NCI-H446 (cell line): ENCODE data around the gene LINGO1.

Experiments
- DNase-seq, 2 experiments: peaks; one replicate each; lab custom pipeline; 2025; lab: John Stamatoyannopoulos, UW

LINGO1 gene

DNA sequence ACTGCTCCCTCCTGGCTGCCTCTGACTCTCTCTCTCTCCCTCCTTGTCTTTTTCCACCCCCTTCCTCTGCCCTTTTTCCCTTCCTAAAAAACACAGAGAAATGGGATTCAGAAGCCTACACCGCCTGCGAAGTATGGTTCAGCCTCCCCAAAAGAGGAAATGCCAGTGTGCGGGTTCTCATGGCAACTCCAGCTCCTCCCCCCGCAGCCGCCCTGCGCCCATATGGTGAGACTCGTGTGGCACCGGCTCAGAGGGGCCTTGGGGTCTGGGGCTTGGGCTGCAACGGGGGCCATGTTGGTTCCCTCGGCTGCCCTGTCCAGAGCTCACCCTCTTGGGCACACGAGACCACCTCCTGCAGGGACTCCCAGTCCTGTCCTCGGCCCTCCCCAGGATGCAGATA is 23.6 kb upstream of the LINGO1 start:
- DNase-seq: no peak

DNA sequence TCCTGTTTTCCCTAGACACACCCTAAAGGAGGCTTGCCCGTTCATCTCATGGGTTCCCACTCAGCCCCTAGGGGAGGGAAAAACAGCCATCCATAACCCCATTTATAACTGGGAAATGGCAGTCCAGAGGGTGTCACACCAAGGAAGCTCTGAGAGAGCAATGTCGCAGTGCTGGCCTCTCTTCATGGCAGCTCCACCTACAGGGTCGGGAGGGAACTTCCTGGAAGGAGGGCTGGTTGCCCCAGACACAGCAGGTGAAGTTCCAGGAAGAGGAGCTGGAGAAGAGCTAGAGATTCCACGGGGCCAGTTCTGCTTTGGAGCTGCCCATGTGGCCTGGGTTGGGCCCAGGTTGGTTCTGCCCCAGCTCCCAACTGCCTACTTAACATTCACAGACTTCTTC is 22.3 kb upstream of the LINGO1 start:
- no peak for DNase-seq

DNA sequence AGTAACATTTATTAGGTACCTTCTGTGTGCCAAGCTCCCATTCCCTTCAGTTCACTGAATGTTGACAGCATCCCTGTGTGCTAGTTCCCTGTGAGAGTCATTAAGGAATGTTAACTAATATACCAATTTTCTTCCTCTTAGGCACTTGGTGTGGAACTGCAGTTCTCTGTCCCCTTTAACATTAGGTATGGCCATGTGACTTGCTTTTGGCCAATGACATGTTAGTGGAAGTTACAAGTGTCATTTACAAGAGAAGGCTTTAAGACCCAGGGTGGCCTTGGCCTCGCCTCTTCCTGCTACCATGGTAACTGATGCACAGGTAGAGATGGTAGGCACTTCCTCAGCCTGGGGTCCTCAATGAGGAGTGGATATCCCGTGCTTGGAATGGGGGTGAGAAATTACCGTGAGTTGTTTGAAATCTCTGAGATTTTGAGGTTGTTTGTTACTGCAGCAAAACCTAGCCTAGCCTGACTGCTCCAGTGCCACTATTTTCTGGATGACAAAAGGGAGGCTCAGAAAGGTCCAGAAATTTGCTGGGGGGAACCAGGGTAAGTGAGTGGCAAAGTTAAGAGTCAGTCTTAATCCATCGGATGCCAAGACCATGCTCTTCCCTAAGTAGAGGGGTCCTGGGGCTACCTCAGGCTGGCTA is 21.2 kb upstream of the LINGO1 start:
- DNase-seq: no peak

DNA sequence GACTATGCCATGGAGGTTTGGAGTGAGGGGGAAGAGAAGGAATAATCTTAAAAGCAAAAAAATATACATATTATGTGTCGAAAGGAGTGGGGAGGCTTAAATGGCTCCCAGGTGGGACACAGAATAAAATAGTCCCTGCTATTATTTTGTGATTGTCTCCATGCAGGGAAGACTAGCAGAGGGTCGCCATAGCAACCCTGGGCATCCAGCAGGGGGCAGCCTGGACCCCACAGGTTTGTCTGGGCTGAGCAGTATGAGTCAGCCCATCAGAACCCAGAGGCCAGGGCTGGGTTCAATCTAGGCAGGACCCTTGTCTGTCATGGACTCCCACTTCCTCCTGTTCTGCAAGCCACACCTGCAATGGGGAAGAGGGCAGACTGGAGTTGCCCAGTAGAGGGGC is 17.6 kb upstream of the LINGO1 start:
- DNase-seq: peak in 1 of 2 experiments; percentile 7

DNA sequence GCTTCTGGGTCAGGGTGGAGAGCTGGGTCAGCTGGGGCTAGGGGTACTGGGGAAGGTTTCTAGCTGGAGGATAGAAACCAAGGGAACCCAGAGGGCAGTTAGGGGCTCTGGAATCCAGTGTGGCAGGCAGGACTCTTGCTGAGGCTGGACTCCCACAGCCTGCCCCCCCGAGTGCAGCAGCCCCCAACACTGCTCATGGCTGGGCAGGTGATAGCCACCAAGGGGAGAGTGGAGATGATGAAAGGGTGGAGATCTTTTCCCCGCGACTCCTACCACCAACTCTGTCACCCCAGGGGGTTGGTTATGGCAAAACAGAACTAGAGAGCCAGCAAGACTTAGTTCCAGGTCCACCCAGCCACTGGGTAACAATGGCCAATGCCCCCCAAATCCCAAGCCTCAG is 16.9 kb upstream of the LINGO1 start:
- DNase-seq: no peak

DNA sequence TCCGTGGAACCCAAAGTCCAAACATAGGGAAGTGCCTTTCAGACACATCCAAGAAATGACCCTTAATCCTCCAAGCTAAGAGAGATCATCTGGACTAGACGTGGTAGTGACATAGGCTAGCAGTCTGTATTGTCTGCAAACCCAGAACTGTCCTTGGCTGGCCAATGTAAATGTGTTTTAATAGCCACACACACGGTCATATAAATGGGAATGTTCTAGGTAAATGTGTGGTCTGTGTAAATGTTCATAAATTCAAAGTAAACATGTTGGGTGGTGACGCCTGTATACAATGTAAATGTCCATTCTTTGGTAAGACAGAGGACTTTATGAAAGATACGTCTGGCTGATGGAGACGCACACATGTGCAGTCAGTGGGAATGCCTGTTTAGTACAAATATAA is 16.3 kb upstream of the LINGO1 start:
- no peak for DNase-seq

DNA sequence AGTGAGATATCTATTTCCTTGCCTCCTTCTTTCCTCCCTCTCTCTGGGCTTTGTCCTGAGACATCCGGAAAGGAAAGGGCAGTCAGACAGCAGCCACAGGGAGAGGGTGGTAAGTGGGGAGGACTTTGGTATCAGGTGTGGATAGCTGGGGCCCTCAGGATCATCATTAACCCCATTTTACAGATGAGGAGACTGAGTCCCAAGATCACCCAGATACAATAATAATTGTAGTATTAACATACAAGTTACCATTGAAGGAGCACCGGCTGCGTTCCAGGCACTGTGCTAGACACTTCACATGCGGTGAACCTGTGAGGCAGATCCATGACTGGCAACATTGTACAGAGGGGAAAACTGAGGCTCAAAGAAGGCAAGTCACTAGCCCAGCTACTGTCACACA is 15.2 kb upstream of the LINGO1 start:
- DNase-seq: no peak

DNA sequence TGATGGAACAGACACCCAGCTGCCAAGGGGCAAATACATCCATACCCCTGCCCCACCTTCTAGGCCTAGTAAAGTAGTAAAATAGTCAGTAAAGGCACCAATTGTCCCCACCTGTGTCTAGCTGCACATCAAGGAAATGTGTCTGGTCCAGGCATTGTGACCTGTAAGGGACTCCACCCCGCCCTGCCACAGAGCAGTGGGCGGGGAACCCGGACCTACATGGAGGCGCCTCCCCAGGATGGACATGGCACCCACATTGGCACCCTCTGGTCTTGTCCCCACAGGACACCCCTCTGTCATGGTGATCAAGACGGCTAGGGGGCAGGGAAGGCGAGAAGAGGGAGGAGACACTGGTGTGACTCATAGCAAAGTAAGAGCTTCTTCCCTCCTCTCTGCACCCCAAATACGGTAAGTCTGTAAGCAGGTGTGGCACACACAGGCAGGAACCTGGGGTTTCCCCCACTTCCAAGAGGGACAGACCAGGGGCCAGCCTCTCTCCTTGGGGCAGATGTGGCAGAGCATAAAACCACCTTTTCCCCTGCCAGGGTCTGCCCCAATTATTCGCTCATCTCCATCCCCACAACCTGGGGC is 13.5 kb upstream of the LINGO1 start:
- DNase-seq: no peak

DNA sequence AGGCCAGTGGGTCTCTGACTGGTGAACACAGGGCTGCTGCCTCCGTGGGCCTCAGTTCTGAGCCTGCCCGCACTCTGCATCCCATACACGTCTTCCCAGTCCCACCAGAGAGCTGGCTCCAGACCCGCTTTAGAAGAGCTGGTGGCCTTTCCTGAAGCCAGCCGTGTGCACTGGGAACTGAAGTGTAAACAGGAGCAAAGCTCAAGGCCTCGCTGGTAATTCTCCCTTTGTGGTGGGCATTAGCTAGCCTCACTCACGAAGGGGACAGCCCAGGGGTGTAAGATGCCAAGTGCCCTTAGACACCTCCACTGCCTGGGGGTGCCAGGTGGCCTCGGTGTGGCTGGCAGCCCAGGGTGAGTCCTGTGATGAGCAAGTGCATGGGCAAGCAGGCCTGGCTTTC is 12.9 kb upstream of the LINGO1 start:
- DNase-seq: no peak

DNA sequence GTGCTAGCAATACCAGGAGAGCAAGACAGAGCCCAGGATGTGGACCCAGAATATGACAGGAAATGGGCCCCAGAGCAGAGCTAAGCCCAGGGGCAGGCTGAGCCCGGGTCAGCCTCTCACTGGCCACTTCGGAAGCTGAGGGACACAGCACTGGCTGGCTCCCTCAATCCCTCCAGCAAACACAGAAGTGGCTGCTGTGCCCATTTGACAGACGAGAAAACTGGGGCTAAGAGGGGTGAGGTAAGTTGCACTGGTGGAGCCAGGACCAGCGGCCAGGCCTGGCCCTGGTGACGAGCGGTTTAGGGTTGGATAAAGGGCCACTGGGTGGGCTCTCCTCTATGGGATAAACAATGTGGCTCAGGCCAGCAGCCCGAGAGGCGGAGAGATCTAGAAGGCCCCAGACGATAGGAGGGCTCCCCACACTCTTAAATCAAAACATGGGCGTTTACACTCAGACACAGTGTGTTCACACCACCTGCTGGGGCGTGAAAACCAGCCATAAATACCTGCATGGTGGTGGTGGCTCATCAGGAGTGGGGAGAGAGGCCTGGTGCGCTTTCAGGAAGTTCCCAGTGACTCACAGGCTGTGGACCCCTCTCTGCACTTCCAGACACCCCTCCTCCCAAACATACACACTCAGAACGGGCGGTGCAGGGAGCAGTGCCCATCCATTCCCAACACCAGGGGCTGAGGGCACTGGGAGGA is 12.0 kb upstream of the LINGO1 start:
- DNase-seq: no peak

DNA sequence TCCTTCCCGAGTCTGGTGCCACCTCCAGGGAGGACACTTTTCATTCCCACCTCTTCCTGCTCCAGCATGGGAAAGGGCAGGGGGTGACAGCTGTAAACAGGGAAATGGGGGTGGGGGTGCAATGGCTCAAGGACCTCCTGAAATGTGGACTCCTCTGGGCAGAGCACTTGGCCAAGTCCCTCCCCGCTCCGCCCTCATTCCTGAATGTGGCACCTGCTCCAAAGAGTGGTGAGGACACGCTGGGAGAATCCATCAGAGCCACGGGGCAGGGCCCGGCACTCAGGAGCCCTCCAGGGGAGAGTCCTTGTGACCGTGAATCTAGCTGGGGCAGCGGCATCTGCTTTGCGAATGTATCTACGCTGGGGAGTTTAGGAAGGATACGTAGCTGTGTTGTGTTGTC is 11.1 kb upstream of the LINGO1 start:
- DNase-seq: no peak

DNA sequence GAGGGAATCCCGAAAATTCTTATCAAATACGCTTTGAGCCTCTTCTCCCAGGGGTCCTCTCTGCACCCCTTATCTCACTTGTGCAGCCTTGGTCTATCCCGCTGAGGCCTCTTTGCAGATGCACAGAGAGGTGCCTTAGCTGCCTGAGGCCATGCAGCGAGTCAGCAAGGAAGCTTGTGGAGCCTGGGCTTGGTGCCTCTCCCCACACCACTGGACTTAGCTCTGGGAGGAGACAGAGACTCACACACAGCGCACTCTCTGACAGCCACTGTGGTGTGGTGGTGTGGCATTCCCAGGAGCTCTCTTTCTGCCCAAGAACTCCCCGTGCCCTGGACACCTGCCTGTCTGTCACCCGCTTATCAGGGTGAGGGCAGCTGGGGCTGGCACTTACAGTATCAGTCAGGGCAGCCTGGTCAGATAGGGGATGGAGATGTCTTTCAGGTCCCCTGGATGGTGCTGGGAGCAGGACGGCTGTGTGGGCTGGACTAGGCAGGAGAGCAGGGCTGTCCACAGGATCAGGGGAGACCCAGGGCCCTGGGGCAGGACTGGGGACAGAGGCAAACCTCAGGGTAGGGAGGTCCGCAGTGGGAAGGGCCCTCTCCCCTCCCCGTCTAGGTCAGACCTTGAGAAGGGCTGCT is 10.2 kb upstream of the LINGO1 start:
- no peak for DNase-seq

DNA sequence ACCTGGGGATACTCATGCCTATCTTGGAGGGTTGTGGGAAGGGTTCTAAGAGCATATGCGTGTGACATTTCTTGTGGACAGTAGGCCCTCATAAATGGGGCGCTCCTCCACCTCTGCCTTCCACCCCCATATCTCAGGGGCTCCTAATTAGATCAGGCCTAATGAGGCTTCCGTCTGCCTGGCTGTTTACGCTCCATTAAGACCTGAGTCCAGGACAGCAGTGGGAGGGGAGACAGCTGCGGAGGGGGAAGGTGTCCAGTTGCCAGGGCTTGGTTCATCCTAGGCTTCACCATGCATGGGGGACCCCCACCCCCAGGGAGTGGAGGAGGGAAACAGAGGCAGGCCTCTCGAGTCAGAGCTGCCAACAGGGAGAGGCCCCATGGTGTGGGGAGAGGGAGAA is 9.3 kb upstream of the LINGO1 start:
- DNase-seq: no peak

DNA sequence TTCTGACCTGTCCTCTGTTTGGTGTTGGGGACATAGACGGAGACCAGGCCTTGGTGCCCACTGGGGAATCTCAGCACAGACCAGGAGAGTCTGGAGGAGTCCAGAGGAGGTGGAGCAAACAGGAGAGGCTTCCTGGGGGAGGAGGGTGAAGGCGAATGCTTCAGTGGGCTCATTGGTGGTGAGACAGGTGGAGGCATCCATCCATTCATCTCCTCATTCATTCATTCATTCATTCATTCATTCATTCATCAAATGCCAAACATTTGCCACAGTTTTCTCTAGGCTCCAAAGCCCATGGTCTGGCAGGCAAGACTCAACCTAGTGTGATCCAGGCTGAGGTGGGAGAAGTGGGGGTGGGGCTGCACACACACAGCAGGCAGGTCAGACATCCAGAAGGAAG is 7.9 kb upstream of the LINGO1 start:
- no peak for DNase-seq

DNA sequence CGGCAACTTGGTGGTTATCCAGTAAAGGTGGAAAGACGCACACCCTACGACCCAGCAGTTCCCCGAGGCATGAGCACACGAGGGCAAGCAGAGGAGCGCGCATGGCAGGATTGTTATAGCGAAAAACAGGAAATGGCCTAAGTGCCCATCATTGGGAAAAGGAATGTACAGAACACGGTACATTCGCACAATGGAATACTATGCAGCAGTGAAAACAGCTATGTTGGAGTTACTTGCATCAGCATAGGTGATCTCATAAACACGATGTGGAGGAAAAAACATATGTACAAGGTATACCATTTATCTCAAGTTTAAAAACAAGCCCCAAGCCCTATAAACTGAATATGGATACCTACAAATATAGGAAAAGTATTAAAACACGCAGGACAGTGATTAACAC is 6.7 kb upstream of the LINGO1 start:
- no peak for DNase-seq

DNA sequence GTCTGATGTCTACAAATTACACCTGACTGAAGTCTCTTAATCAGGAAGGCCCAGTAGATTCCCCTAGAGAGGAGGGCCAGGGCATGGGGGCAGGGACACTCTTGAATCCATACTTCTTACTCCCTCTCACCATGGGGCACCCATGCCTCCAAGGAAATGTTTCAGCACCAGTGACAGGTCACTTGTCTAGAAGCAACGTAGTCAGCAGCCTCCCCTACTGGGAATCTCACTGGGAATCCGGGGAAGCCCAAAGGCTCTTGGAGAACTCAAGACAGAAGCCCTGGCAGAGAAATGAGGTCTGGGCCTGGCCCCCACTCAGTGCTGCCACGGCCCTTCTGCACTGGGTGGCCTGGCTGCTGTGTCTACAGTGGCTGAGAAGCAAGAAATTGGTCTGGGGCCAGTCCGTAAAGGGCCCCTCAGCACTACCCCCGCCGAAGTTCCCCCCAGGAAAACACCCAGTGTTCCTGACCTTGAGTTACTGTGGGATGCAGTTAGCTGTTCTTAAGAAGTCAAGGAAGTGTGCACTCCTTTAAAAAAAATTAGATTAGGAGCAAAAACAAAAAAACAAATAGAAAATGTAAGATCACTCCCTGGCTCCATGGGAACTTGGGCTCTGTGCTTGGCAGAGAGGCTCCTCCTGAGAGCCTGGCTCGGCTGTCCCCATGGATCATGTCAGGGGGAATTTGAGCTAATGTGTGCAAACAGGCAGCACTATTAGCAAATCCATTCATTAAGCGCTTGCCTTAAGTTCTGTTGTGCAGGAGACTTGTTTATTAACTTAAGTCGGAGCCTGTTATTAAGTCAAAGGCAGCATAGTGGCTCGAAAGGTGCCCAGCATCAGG is 5.4 kb upstream of the LINGO1 start:
- DNase-seq: no peak

DNA sequence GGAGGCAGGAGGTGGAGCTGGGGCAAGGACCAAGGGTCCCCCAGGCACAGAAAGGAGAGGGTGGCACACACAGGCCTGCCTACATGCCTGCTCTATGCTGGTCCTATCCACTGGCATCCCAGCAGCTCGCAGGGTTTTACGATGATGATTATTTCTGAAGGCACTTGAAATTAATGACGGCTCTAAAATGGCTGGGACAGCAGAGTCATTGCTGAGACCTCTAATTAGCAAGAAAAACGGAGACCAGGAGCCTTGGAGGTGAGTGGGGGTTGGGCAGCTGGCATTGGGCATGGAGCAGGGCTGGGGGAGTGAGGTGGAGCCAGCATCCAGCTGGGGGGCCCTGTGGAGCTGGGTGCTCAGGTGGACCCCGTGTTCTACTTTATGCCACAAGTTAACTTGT is 3.5 kb upstream of the LINGO1 start:
- DNase-seq: no peak

DNA sequence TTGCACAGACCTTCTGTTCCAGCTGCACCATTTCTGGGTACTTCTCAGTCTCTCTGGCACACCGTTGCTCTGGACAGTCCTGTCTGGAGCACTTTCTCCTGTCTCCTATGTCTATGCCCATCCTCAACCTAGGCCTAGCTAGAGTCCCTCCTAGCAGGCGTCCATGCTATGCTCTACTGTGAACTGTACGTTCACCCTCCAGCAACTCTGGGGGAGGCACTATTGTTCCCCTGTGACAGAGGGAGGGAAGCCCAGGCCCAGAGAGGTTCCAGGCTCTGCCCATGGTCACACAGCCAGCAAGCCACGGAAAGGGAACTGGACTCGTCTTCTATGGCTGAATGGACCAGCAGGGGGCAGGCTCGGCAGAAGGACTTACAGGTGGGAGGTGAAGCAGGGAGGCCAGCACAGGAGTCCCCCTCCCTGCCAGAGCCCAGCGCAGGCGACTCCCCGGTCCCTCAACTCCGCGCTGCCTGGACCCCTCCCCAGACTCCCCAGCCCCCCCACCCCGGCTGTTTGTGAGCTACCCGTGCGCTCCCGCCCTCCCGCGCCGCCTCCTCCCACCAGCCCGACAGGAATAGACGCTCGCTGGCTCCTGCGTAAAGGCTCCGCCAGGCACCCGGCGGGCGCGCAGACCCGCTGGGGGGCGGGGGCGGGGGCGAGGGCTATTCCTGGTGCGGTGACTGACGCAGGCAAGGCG is 1.7 kb upstream of the LINGO1 start:
- DNase-seq: peak; percentile 7 to 25

DNA sequence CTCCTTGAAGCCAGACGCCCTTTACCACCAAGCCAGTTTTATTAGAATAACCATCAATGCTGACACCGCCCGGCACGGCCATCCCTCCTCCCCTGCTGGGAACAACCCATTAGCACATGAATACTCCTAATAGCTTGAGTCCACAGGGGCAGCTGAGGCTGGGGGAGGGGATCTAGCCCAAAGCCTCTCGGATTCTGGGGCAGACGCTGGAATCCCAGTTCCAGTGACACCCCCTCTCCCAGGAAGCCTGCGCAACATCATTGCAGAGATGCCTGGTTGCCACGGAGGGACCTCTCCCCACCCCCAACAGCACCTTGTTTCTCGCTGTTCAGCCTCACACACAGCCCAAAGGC is 1.2 kb upstream of the LINGO1 start:
- DNase-seq: no peak

DNA sequence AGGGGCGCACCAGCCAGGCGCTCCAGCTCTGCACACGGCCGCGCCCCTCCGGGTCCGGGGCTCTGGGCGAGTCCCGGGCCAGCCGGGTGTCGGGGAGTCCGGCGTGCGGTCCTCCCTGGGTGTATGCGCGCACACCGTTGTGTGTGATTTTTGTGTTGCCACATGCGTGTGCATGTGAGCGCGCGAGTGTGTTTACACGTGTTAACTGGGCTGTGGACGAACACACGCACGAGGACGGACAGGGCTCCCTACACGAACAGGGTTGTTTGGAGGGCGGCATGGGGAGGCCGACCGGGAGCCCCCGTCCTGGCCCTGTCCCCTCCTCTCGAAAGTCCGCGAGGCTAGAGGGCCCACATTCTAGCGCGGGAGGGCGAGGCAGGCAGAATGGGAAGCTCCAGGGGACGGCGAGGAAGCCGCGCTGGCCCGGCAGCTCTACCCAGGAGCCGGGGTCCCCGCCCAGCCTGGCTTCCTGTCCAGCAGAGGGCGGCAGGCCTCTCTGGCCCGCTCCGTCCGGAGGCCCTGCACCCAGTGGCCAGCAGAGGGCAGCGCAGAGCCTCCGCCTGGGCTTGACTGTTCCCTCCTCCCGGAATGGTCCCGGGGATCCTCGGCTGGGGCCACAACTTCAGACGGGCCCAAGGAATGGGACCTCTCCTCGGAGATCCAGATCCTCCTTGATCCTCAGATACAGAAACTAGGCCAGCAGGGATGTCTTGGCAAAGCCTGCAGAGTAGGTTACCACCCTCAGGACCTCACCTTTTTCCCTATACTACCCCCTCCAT is 611 bp upstream of the LINGO1 start:
- peak in 1 of 2 experiments; percentile 84 for DNase-seq
